OCI-M2 (cell line): ENCODE data around the gene PCNX2.

Experiments used
- DNase-seq: peaks from one replicate; lab custom pipeline; 2025; ENCODE audit not compliant: unreplicated experiment; lab: John Stamatoyannopoulos, UW

Gene PCNX2

DNA sequence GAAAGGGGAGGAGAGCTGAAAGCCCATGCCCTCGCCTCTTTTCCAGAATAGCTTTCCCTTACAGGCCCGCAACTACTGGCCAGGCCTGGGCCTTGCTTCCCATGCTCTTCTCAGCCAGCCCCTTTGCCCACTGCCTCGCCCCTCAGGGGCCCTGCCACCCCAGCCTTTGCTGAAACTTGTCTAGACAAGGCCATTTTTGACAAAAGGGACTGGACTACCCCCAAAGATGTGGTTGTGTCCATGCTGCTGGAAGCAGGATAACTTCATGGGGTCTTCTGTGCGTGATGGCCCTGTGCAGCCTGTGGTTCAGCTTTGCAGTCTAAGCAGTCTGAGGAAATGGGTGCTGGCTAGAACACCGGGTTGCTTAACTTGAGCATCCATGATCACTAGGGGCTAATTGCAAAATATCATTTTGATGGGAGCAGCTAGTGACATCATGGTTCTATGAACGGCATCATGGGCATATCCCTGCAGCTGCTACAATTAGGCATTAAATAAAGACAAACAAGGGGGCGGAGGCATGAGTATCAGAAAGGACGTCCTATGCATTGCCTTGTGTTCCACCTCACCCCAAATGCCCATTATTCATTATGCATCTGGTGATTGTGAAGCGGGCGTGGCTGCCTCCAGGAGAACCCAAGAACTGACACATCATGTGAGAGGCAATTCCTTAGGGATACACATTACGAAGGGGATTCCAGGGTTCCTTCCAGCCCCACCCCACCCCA is 308.3 kb downstream of the PCNX2 start:
- no peak for DNase-seq

DNA sequence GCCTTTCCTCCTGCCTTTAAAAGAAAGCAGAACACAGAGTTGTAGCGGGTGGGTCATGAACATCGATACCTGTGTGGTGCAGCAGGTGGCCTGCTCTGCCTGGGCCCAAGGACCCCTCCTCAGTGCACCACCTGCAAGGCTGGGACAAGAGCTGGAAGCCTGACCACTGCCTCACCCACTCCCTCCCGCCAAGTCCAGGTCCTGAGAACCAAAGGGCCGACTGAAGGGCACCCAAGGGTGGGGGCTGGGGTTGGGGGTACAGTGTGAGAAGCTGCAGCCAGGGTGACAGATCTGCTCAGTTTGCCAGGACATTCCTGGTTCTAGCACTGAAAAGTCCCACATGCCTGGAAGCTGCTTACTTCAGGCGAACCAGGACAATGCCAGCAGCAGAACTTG is 309.0 kb downstream of the PCNX2 start:
- DNase-seq, result no peak

DNA sequence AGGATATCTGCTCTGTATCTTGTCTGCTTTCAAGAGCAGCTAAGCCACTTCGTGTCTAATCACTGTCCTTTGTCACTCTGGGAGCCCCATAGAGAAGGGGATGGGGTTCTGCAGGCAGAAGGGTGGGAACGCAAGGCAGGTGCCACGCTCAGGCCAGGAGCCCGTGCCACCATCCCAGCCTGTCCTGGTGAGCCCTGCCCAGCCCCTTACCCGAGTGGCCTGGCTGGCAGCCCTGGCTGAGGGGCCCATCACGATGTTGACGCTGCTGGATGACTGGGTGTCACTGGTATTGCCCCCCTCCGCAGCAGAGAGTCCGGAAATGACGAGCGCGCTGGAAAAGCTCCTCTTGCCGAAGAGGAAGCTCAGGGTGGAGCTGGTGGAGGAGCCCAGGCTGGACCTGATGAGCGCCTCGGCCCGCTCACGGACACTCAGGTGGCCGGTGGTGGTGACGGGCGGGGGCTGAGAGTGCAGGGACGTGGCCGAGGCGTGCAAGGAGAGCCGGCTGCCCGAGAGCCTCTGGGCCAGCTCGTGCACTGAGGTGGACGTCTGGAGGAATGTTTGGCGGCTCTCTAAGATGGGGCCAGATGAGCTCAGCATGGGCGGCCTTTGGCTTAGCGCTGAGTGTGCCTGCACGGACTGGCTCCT is 309.5 kb downstream of the PCNX2 start:
- no peak for DNase-seq

DNA sequence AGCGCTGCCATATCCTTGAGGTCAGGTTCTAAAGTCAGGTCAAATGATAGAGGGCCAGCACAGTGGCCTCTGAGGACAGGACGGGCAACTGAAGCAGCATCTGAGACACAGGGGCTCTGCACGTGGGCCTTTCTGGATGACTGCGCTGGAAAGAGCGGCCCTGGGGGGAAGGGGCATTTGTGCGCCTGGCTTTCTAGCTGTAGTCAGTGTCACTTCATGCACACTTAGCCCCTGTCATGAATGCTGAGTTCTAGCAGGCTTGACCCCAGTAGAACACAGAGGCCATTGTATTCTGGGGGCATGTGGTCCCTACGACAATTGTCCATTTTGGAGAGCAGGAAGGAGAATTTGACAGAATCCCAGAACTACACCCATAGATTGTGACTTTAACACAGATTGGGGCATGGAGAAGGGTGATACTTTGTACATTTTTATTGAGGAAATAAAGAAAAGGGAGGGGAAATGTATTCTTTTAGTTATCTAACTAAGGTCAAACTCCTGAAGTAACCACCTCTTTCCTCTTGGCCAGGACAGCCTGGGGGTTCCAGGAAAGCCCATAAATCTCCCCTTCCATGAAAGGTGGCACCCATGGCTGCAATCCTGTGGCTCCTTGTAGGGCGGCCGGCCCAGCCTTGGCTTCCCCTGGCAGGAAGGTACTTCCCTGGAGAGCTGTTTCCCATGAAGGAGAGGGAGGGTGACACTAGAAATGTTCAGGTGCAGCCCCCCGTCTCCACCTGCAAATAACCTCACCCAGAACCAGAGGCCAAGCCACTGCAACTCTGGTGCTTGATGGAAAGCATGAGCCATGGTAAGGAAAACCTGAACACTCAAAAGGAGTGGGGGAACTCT is 310.7 kb downstream of the PCNX2 start:
- no peak for DNase-seq

DNA sequence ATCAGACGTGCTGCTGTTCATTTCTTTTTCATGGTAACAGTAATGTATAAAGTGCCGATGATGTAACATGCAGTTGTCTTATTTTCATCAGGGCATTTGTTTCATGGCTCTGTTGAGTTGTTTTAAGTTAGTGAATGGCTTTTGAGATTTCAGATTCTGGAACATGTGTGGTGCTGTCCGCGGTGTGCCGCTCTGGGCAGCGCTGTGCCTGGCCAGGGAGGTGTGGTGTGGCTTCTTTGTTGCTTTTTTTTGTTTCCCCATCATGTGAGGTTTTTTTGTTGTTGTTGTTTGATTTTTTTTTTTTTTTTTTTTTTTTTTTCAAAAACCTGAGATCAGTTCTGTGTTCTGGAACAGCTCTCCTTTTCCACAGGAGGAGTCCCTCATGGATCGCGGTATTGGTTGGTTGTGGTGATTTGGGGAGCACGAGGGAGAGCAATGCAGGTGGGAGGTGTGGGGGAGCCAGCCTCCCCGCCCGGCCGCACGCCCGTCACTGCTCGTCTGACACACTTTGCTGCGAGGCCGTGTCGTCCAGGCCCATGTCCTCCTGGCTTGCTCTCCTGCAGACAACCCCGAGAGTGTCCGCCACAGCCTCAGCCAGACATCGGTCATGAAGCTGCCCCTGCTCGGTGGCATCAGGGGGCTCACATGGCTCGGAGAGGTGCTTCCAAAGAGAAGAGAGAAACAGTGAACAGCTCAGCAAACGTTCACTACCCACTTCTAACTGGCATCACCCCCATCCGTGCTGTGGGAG is 311.5 kb downstream of the PCNX2 start:
- no peak for DNase-seq

DNA sequence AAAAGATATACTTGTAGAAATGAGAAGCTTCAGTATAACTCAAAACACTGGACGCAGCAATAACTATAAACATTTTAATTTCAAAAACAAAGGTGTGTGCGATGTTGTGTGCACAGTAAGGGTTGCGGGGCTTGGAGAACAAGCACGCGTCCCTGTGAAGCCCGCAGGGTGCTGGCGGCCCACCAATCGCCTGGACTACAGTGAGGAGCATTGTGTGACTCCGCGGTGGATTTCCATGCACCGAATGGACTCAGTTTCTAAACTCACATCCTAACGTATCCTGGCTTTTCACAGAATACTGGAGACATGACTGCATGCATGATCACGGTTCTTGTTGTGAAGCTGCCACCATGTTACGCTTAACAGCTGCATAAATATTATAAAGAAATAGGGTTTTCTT is 312.1 kb downstream of the PCNX2 start:
- DNase-seq, result no peak

DNA sequence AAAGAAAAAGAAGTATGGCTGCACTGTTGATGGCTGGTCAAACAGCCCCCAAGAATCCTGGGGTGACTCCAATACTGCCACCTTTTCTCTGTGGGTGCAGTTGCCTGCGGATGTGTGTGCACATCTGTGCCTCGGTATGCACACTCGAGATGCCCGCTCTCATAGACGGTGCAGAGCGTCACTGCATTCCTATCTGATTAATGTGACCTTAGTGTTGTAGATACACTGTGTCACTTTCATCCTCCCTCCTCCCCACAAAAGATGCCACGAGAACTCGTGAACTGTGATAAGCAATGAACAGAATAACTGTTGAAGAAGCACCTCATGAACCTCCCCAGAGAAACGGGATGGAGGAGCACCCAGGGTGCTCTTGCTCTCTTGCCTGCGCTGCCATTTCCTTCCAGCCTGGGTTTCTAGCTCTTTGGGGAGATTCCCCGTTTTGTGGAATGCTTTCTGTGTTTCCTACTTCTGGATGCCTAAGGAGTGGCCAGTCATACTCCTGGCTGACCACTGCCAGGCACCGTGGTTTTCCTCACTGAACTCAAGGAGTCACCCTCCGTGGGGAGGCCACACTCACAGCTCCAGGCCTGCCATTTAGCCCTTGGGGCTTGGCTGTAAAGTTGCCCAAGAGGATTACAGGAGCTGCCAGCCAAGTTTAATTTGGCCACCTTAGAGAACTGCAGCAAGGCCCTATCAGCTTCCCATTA is 313.1 kb downstream of the PCNX2 start:
- no peak for DNase-seq

DNA sequence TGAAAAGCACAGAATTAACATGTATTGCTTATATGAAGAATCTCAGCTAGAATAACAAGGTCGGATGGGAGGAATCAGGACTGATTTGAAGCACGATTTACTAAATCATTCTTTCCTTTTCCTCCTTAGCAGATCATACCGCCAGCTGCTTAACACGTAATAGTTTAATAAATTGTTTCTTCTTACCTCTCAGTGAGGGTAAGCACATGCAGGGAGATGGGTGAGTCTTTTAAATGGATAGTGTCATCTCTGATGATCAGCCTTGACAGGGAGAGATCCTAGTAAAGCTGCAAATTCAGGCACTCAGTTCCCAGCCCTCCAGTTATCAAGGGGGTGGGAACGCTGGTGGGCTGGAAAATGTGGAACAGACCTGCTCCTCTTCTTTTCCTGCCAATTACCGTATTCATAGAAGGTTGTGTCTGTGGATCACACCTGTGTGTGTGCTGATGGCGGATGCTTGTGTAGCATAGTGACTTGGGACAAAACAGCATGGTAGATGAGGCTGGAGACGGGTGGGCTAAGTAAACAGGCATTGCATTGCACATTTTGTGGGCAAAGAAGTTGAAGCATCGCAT is 314.5 kb downstream of the PCNX2 start:
- no peak for DNase-seq

DNA sequence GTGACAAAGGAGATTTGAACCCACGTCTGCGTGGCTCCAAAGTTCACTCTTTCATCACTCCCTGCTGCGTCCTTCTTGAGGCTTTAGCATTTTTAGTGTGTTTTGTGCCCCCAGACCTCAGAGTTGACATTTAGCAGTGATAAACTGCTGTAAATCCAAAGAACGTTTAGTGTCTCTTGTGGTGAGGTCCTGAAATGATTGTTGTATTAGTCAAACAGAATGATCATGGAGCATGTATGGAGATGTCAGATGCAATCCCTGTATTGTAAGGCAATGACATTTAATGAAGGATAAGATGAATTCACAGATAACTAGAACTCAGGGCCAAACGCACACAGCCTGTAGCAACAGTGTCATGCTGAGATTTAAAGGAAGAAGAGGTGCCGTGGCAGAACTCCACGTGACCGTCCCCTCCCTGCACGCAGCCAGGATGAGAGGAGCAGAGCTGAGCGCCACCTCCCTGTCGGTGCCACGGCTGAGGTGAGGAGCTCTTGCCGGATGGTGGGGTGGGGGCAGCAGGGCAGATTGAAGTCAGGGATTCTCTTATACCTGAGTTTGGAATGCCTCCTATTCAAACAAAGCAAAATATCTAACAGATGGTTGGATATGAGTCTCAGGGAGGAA is 315.1 kb downstream of the PCNX2 start:
- DNase-seq, result no peak

DNA sequence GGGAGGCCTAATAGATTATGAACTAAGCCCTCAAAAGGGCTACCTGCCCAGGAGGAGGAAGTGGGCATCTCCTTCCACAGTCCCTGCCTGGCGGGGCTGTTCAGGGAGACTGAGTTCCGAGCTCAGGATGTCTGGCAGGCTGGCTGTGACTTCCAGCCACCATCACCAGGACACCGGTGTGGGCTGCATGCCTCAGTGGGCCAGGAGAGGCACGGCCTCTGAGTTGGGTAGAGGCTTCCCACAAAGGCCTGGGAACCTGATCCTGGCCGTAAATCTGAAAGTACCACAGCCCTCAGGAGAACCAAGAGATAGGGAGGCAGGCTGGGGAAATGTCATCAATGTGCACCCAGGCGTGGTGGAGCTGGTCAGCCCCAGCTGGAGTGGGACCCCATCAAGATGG is 316.0 kb downstream of the PCNX2 start:
- no peak for DNase-seq

DNA sequence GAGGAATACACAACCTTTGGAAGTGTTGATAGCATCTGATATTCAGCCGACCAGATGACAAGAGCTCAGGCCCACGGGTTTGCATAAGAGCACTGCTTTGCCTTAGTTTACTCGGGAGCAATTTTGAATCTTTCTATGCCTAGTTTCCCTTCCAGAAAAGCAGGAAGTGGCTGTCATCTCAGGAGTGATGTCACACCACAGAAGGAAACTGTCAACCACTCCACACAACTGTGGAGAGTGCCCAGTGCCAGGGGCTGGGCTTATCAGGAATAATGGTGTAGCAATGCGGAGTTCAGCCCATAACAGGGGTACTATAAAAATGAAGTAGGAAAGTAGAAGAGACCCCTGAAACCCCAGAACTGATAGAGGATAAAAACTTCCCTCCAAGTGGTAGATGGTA is 316.7 kb downstream of the PCNX2 start:
- no peak for DNase-seq

DNA sequence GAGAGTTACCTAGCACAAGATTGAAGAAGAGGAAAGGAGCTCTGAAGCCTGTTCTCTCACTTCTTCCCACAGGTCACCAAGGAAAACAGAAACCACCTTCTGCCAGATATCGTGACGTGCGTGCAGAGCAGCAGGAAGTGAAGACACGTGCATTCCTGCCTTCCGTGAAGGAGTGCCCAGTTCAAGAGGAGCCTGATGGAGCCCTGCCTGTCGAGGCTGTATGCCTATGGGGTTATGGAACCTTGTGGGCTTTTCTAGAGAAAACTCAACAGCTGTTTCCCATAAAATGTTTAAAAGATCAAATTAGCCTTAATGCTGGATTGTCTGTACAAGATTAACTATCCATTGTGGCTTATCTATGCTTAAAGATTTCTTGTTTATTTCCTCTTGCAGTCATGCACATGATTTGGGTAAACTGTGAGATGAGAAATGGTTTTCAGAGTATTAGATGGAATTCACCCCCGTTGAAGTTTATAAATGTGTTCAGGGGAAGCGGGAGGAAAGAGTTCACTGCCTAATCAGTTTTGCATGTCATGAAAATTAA is 317.4 kb downstream of the PCNX2 start:
- no peak for DNase-seq

DNA sequence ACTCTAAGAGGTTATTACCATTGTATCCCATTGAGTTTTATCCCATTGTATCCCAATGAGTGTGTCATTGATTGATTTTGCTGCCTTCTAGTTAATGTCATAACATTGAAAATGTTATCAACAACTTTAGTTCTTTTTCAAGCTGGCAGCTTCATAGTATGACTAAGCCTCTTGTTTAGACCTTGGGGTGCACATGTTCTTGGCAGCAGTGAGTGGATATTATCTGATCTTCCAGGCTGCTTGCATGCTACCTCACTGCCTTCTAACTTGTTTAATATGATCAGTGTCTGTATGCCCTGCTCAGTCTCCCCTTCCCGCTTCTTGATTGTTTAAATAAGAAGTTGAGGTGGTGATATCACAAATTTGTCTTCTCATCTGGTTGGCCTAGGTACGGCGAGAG is 320.6 kb downstream of the PCNX2 start:
- no peak for DNase-seq

DNA sequence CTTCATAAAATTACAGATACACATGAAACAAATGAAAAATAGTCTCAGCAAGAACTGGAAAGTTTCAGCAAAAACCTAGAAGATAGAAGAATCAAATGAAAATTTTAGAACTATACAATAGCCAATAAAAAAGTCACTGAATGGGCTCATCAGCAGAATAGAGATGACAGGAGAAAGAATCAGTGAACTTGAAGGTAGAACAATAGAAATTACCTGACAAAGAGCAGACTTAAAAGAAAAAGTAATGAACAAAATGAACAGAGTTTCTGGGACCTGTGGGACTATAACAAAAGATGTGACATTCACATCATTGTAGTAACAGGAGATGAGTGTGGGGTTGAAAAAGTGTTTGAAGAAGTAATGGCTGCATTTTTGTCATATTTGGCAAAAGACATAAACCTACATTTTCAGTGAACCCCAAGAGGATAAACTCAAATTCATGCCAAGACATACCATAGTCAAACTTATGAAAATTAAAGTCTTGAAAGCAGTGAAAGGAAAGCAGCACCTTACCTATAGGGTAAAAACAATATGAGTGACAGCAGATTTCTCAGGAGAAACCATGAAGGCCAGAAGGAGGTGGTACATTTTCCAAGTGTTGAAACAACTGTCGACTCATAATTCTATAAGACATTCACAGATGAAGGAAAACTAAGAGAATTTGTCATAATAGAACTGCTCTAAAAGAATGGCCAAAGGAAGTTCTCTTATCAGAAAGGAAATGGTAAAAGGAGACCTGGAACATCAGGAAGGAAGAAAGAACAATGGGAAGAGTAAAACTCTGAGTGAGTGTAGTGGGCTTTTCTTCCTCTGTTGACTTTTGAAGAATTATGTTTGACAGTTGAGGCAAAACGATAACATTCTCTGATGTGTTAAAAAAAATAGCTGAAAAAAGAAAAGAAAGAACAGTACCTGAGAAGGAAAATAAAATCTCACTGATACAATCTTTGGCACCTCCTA is 321.6 kb downstream of the PCNX2 start:
- DNase-seq, result no peak

DNA sequence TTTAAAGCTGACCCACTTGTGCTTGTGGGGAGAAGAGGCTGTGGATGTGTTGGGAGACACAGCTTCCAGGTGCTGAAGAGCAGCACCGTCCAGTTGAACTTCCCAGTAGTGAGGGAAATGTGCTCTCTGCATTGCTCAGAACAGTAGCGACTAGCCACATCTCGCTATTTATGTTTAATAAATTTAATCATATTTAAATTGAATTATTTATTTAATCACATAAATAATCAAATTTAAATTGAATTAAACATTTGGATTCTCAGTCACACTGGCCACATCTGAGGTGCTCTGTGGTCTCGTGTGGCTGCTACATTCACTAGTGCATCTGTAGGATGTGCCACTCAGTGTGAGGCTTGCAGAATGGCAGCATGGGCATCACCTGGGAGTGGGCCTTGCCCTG is 325.0 kb downstream of the PCNX2 start:
- no peak for DNase-seq

DNA sequence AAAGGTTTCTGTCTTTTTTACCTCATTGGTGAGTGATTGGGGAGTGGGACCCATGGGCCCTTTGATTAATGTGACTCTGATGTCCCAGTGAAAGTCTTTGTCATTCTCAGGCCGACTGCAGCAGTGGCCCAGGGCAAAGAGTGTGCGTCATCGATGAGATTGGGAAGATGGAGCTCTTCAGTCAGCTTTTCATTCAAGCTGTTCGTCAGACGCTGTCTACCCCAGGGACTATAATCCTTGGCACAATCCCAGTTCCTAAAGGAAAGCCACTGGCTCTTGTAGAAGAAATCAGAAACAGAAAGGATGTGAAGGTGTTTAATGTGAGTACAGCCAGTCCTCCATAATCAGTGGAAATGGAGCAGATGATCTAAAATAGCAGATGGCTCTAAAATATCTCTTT is 325.7 kb downstream of the PCNX2 start:
- no peak for DNase-seq

DNA sequence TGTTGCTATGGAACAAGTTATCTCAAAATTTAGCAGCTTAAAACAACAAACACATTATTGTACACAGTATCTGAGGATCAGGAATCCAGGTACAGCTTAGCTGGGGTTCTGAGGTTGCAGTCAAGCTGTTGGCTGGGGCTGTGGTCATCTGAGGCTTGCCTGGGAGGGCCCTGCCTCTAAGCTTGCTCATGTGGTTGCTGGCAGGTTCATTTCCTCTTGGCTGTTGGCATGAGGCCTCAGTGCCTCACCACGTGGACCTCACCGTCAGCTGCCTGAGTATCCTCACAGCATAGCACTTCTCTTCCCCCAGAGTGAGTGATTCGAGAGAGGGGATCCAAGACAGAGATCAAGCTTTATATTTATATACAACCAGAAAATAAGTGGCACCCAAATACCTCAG is 326.6 kb downstream of the PCNX2 start:
- DNase-seq, result no peak

DNA sequence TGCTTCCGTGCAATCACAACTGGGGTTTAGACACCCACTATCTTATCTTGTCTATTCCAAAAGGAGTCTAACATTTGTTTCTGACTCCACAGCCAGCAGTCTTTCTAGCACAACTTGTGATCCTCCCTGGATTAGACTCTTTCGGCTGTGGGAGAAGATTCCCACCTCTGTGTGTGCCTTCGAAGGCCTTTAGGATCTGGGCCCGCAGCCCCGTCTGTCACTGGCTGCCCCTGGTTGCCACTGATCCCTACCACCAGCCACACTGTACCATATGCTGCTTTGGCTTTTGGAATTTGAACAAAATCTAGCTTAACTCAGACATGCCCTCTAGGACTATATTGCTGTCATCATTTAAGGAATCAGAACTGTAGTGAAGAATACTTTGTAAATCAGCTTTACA is 327.1 kb downstream of the PCNX2 start:
- no peak for DNase-seq

DNA sequence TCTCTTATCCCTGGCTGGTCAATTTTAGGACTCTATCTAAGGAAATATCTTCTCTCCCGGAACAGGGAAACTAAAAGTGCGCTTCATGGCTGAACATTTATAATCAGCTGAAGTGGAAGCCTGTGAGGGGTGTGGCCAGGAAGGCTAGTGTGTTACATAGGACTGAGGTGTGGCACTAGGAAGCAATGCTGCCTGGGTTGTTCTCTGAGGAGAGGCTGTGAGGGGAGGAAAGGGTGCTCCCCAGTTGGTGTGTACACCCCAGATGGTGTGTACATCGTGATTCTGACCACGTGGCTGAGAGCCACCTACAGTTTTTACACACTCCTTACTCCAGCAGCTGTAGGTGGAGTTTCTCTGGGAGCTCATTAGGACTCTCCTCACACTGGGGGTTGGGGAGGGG is 328.9 kb downstream of the PCNX2 start:
- DNase-seq, result no peak
